KBM-7 (cell line): Measurements from ENCODE around the gene SLC22A4.
A peak's percentile ranks its signal among the peaks of the same experiment; 100 is the strongest.

Experiments
- DNase-seq: peaks from one replicate; pipeline ENCODE4 v3.0.0-alpha.2; 2015
- in situ Hi-C: fragments of 300-500 bp; cut with MboI; formaldehyde crosslinking; loops from 2 replicates; pipeline ENCODE4 v1.14.3; 2020; ENCODE audit warnings: low sequenced_read_pairs, low pct_unique_long_range_greater_than_20kb, mixed read lengths

Gene SLC22A4

GRCh38 chr5:132319975-132320374, 25.8 kb downstream of the SLC22A4 start:
- DNase-seq = no peak
- in situ Hi-C loops = no loop called here

GRCh38 chr5:132321109-132321721, 27.0 kb downstream of the SLC22A4 start:
- no peak for DNase-seq
- in situ Hi-C loops = no loop called here

GRCh38 chr5:132322266-132322665, 28.1 kb downstream of the SLC22A4 start:
- in situ Hi-C loops = no loop called here
- no peak for DNase-seq

GRCh38 chr5:132323202-132323601, 29.0 kb downstream of the SLC22A4 start:
- no peak for DNase-seq
- in situ Hi-C loops = no loop called here

GRCh38 chr5:132325691-132326090, 31.5 kb downstream of the SLC22A4 start:
- no peak for DNase-seq
- in situ Hi-C loops = no loop called here

- in situ Hi-C loops = no loop called here
- DNase-seq = no peak
These were observed 33.2 kb downstream of the SLC22A4 start for GRCh38 chr5:132327252-132327955.

GRCh38 chr5:132334812-132335211, 40.6 kb downstream of the SLC22A4 start:
- DNase-seq = no peak
- in situ Hi-C loops = no loop called here

GRCh38 chr5:132335402-132335801, 41.2 kb downstream of the SLC22A4 start:
- no peak for DNase-seq
- in situ Hi-C loops = no loop called here

GRCh38 chr5:132339502-132339901, 45.3 kb downstream of the SLC22A4 start:
- no peak for DNase-seq
- in situ Hi-C loops = no loop called here

GRCh38 chr5:132342291-132343180, 48.3 kb downstream of the SLC22A4 start:
- DNase-seq = no peak
- in situ Hi-C loops = no loop called here

- no peak for DNase-seq
- in situ Hi-C loops = no loop called here
These were observed 50.8 kb downstream of the SLC22A4 start for GRCh38 chr5:132344775-132345514.

GRCh38 chr5:132353486-132353995, 59.3 kb downstream of the SLC22A4 start:
- in situ Hi-C loops = no loop called here
- DNase-seq = no peak

GRCh38 chr5:132354381-132355139, 60.4 kb downstream of the SLC22A4 start:
- in situ Hi-C loops = no loop called here
- peak; percentile 73 for DNase-seq

GRCh38 chr5:132355140-132355765, 61.1 kb downstream of the SLC22A4 start:
- in situ Hi-C loops = no loop called here

GRCh38 chr5:132358775-132359174, 64.6 kb downstream of the SLC22A4 start:
- in situ Hi-C loops = no loop called here
- no peak for DNase-seq

More at GRCh38 chr5:132355140-132355765, 61.1 kb downstream of the SLC22A4 start:
- DNase-seq = no peak

GRCh38 chr5:132362086-132362485, 67.9 kb downstream of the SLC22A4 start:
- no peak for DNase-seq
- in situ Hi-C loops = no loop called here

GRCh38 chr5:132363431-132364112, 69.4 kb downstream of the SLC22A4 start:
- in situ Hi-C loops = no loop called here
- DNase-seq = no peak
